NCI-H128 (cell line): ENCODE data around the gene PLA2G12B.

Experiments
- DNase-seq: peaks from one replicate; lab custom pipeline; 2025; ENCODE audit not compliant: unreplicated experiment; lab: John Stamatoyannopoulos, UW

The PLA2G12B gene

DNA sequence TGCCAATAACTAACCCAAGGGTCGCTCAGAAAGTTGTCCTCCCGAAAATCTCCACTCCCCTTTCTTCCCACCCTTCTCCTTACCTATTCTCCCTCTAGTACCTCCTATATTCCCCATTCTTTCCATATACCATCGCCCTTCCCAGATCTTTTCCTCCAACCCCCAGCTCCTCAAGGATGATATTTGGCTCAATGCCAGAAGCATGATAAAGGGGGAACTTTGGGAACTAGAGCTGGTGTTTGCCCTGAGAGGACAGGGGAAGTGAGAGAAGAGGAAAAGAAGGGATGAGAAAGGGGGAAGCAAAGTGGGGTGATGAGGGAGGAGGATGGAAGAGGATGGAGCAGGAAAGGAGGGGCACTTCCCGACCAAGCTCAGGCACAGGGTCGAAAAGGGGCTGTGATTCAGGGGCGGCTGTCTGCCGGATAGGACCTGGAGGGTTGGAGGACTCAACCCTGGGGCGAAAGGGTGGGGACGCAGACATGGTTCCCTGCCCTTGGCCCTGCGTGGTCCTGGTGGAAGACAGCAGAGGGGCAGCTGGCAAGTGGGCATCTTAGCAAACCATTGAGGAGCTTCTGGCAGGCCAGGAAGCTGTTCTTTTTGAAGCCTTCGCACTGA lies 59.3 kb downstream of the PLA2G12B start:
- DNase-seq, result no peak

DNA sequence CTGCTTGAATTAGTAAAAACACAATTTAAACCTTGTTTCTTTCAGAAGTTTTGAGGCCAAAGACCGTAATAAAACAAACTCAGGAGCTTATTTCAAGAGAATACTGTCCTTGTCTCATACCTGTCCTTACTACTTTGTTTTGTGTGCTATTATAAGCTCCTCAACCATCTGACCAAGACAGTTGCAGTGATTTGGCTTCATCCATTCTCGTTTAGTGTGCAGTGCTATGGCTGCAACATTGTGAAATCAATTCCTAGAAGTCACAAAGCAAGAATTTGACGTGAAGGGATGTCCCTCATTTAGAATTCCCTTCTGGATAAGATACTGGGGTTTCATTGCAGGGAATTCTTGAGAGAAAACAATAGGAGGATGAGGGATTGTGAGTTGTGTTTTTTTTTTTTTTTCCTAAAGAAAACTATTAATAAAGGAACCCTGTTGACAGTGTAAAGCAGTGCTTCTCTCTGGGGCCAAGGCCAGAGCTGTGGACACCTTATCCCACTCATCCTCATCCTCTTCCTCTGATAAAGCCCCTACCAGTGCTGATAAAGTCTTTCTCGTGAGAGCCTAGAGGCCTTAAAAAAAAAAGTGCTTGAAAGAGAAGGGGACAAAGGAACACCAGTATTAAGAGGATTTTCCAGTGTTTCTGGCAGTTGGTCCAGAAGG lies 61.3 kb downstream of the PLA2G12B start, which contains the start of gene OIT3:
TSS of gene OIT3 (plus strand) at position 604 of the 663 bp plus-strand sequence. CDS start 60 bp downstream, outside the sequence.
- no peak for DNase-seq

DNA sequence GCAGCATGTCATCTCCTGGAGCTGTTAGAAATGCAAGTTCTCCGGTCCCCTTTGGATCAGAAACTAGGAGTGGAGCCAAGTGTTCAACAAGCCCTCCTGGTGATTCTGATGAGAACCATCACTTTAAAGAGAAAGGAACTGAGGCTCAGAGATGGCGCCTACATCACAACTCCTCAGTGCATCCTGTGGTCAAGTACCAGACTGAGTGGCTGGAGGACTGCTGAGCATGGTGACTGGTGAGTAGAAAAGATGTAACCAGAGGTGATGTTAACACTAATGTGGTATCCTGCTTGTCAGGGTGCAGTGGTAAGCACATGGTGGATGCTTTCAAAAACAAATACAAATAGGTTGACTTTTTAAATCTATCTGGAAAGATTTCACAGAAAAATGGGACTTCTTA lies 64.5 kb downstream of the PLA2G12B start:
- no peak for DNase-seq

DNA sequence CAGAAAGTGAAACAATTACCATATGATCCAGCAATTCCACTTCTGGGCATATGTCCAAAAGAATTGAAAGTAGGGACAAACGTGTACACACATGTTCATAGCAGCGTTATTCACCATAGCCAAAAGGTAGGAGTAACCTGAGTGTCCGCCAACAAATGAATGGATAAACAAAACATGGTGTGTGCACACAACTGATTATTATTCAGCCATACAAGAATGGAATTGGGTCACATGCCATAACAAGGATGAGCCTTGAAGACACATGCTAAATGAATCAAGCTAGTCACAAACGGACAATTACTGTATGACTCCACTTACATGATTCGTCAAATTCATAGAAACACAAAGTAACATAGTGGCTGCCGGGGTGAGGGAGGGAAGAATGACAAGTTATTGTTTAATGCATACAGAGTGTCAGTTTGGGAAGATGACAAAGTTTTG lies 65.2 kb downstream of the PLA2G12B start:
- DNase-seq, result no peak

DNA sequence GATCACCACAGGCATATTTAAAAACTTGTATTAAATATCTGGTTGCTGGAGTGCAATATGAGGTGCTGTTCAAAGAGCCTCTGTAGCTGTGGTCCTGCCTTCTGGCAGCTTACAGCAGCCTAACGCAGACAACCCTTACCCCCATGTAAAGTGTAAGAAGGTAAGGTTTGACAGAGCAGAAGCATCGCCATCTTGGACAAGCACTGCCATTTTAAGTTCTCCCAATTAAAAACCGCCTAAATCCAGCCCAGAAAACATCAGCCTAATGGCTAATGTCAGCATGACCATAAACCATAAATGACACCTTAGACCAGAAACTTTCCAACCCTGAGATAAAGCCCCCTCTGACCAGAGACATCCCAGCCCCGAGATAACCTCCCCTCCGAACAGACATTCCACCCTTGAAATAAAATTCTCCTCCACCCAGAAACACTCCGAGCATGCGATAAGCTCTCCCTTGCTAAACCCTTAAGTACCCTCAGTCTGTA lies 66.4 kb downstream of the PLA2G12B start:
- no peak for DNase-seq

DNA sequence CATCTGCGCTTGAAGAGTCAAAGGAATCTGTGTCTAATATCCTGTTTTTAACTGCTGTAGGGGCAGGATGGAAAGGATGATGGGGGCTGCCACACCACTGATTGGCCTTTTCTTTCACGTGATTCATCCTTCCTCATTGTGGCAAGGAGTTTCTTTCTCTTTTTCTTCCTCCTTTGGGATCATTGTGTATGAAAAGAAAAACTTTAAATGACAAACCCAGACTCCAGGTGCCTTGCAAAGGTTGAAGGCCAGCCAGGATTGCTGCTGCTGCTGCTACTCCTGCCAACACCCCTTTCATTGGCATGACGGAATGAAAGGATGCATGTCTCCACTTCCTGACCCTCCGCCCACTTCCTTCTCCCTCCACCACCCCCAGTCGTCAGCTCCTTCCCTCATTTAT lies 67.6 kb downstream of the PLA2G12B start:
- no peak for DNase-seq

DNA sequence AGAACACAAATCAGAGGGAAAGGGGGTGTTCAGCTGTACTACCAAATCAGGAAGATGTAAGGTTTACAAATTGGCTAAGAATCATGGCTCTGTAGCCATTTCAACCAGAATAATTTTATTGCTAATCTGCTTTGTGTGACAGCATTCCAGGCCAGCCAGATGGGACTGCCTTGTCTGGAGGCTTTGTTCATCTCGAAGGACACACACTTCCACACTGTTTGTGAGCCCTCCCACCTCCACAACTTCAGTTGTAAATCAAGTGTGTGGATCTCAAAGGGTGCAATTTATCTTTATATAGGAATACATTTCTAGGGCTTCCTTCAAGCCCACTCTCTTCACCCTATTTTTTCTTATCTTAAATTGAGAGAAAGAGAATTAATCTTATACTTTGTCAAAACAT lies 68.0 kb downstream of the PLA2G12B start:
- DNase-seq, result no peak

DNA sequence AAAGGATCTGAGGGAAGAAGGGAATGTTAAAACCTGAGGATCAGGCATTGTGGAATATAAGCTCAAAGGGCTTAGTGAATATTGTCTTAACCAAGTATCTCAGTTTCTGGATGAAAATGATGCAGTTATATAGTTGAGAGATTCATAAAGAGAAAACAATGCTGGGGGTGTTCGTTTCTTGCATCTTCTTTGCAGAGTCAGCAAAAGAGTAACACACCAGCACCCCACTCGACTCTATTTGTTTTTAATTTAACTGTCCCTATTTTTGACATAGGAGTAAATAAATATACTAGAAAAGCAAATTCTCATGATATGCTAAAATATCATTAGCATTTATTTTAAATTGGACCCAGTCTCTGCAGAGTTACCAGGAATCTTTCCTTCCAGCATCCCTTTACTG lies 68.7 kb downstream of the PLA2G12B start:
- no peak for DNase-seq
